Body of pancreas (tissue), 4 donors: ENCODE measurements around the gene TMEM43.

Experiments
- CTCF ChIP-seq, 7 experiments: fragments of 450-650 bp in 4 of 7; fragments of 200-600 bp in 3 of 7; sonication (generic) in 3 of 7; IDR thresholded peaks; one replicate each; pipeline ENCODE4 v1.5.1; 2016 to 2019; ENCODE audit warnings: antibody characterized with exemption in 7 of 7
- POLR2A ChIP-seq, 3 donors: fragments of 450-650 bp; IDR thresholded peaks; one replicate each; pipeline ENCODE4 v1.6.1; 2016; ENCODE audit warnings: antibody characterized with exemption in 3 of 3, mild to moderate bottlenecking in 2 of 3

- TF ChIP-seq CTCF (IDR thresholded peaks at IDR 0.05) (no peak), POLR2A (IDR thresholded peaks at IDR 0.05) (no peak)
Measured at GRCh38 chr3:14175383-14176037, 50.7 kb downstream of the TMEM43 start.
